Endodermal cell (in vitro differentiated cells): ENCODE results near the gene NOX5. TPM values are rescaled to one million over a fixed set of nuclear protein-coding genes. Genes with fewer than 3 reads are reported as not detected.

Experiments used
- DNase-seq: peaks from one replicate; pipeline ENCODE4 v3.0.0-alpha.2; 2017
- H3K27ac ChIP-seq: 2 replicates; pipeline ENCODE4 v1.5.1; 2013; ENCODE audit warnings: mild to moderate bottlenecking, low read depth, low read length, moderate library complexity
- H3K27me3 ChIP-seq: 2 replicates; pipeline ENCODE4 v1.6.1; 2013; ENCODE audit warnings: mild to moderate bottlenecking, low read length, moderate library complexity; ENCODE audit not compliant: insufficient read depth, control insufficient read depth, poor library complexity, severe bottlenecking
- H3K36me3 ChIP-seq: 2 replicates; pipeline ENCODE4 v1.7.0; 2013; ENCODE audit warnings: mild to moderate bottlenecking, low read length, moderate library complexity; ENCODE audit not compliant: control insufficient read depth, insufficient read depth
- H3K4me1 ChIP-seq: one replicate; pipeline ENCODE4 v1.7.0; 2013; ENCODE audit warnings: low read length; ENCODE audit not compliant: control insufficient read depth, insufficient read depth
- H3K4me3 ChIP-seq: 2 replicates; pipeline ENCODE4 v1.5.1; 2013; ENCODE audit warnings: mild to moderate bottlenecking, low read length, moderate library complexity
- H3K9ac ChIP-seq: 2 replicates; pipeline ENCODE4 v1.6.1; 2013; ENCODE audit warnings: mild to moderate bottlenecking, low read length, moderate library complexity; ENCODE audit not compliant: poor library complexity, severe bottlenecking; ENCODE audit errors: extremely low read depth
- H3K9me3 ChIP-seq: 2 replicates; pipeline ENCODE4 v1.6.1; 2013; ENCODE audit warnings: mild to moderate bottlenecking, low read length, moderate library complexity; ENCODE audit not compliant: control insufficient read depth
- H3K27ac Mint-ChIP-seq: 2 replicates; pipeline ENCODE4 v1.8.0; 2020; ENCODE audit warnings: mixed read lengths
- H3K27me3 Mint-ChIP-seq: 2 replicates; pipeline ENCODE4 v1.8.0; 2021; ENCODE audit warnings: mild to moderate bottlenecking, mixed read lengths; ENCODE audit not compliant: insufficient read depth
- H3K36me3 Mint-ChIP-seq: 2 replicates; pipeline ENCODE4 v1.8.0; 2020; ENCODE audit warnings: low read depth, mixed read lengths
- H3K4me1 Mint-ChIP-seq: 2 replicates; pipeline ENCODE4 v1.8.0; 2020; ENCODE audit warnings: mixed read lengths
- H3K4me3 Mint-ChIP-seq: 2 replicates; pipeline ENCODE4 v1.8.0; 2020; ENCODE audit warnings: mild to moderate bottlenecking, moderate library complexity, mixed read lengths
- H3K9me3 Mint-ChIP-seq: 2 replicates; pipeline ENCODE4 v1.8.0; 2020; ENCODE audit warnings: mild to moderate bottlenecking, mixed read lengths
- CTCF ChIP-seq: fragments of 200-600 bp; sonication (generic); conservative IDR thresholded peaks from 2 replicates; pipeline ENCODE4 v1.5.0; 2021; ENCODE audit warnings: antibody characterized with exemption, mild to moderate bottlenecking
- WGBS, 2 experiments: methylation state at CpG; one replicate each; pipeline versions ENCODE4 v1.1.5 to v1.1.7; 2013; ENCODE audit warnings: missing lambda C conversion rate in 2 of 2, mixed read lengths in 1 of 2; ENCODE audit not compliant: insufficient coverage in 1 of 2, insufficient read length in 1 of 2; 5-methylcytosine and 5-hydroxymethylcytosine counted together
- total RNA-seq, 2 donors: library from RNA; stranded (reverse); fragmentation: NEBNext Ultra II Directional in 1 of 2; extraction: Animal tissue kit (Norgen Biotek cat#: 25700) in 1 of 2; gene quantifications; 2 replicates in 1 of 2; 3 replicates in 1 of 2; pipeline ENCODE4 v1.2.1, GENCODE V29; 2021

NOX5 gene
- total RNA-seq, 2 donors from 2014 or later, result not detected

- no peak for TF ChIP-seq CTCF
- Histone ChIP-seq H3K36me3 (no peaks in the 10 kb centered on the region), H3K9ac (no peak overlapping the region), H3K27ac (no peak overlapping the region), H3K4me3 (no peak overlapping the region), H3K4me1 (no peaks in the 10 kb centered on the region), H3K9me3 (no peaks in the 10 kb centered on the region), H3K27me3 (no peaks in the 10 kb centered on the region)
- Mint-ChIP-seq H3K4me1 (no peaks in the 10 kb centered on the region), H3K27ac (no peak overlapping the region), H3K27me3 (peaks cover 12% of the 10 kb centered on the region), H3K4me3 (no peak overlapping the region), H3K9me3 (no peaks in the 10 kb centered on the region), H3K36me3 (no peaks in the 10 kb centered on the region)
- no peak for DNase-seq
- 67 to 92% methylated on average over 2 to 3 of the region's 3 CpGs for WGBS, 2 experiments
These were observed 24.0 kb downstream of the NOX5 start for GRCh38 chr15:69038508-69038907.

GRCh38 chr15:69039516-69040225, 25.2 kb downstream of the NOX5 start:
- Mint-ChIP-seq H3K36me3 (no peaks in the 10 kb centered on the region), H3K9me3 (no peaks in the 10 kb centered on the region), H3K4me1 (no peaks in the 10 kb centered on the region), H3K27ac (no peak overlapping the region), H3K27me3 (peaks cover 12% of the 10 kb centered on the region), H3K4me3 (no peak overlapping the region)
- H3K9me3 ChIP-seq, result no peaks in the 10 kb centered on the region
- no peaks in the 10 kb centered on the region for H3K4me1 ChIP-seq
- TF ChIP-seq CTCF, result no peak
- peak; percentile 23 for DNase-seq
- no peaks in the 10 kb centered on the region for H3K36me3 ChIP-seq
- no peak overlapping the region for H3K27ac ChIP-seq
- H3K9ac ChIP-seq, result no peak overlapping the region
- WGBS, 2 experiments, result 93 to 100% methylated on average over 4 to 6 of the region's 6 CpGs
- no peaks in the 10 kb centered on the region for H3K27me3 ChIP-seq
- H3K4me3 ChIP-seq, result no peak overlapping the region

- Histone ChIP-seq H3K9ac (no peak overlapping the region), H3K4me3 (no peak overlapping the region), H3K36me3 (no peaks in the 10 kb centered on the region), H3K27me3 (no peaks in the 10 kb centered on the region), H3K9me3 (no peaks in the 10 kb centered on the region), H3K27ac (no peak overlapping the region), H3K4me1 (no peaks in the 10 kb centered on the region)
- H3K27me3 Mint-ChIP-seq, result peaks cover 17% of the 10 kb centered on the region
- TF ChIP-seq CTCF, result no peak
- whole genome bisulfite sequencing, 2 experiments, result 89 to 92% methylated on average over 4 to 5 of the region's 5 CpGs
- peak; percentile 17 for DNase-seq
- H3K9me3 Mint-ChIP-seq, result no peaks in the 10 kb centered on the region
- H3K27ac Mint-ChIP-seq, result no peak overlapping the region
- H3K4me3 Mint-ChIP-seq, result no peak overlapping the region
- H3K4me1 Mint-ChIP-seq, result no peaks in the 10 kb centered on the region
- no peaks in the 10 kb centered on the region for H3K36me3 Mint-ChIP-seq
These were observed 28.0 kb downstream of the NOX5 start for GRCh38 chr15:69042531-69042930.
